CD4-positive, alpha-beta memory T cell (primary cell): ENCODE measurements around the gene ACAD9. TPM values are rescaled to one million over a fixed set of nuclear protein-coding genes. Genes with fewer than 3 reads are reported as not detected.

Source experiments
- CTCF ChIA-PET: fragments of 350-600 bp; sonication (Branson Sonifier 250); formaldehyde crosslinking; loops from one replicate; lab custom pipeline; 2021; ENCODE audit warnings: inconsistent platforms; ENCODE audit not compliant: partially characterized antibody; lab: Charles Lee
- POLR2A ChIA-PET: fragments of 350-600 bp; sonication (Branson Sonifier 250); formaldehyde crosslinking; loops from one replicate; lab custom pipeline; 2021; ENCODE audit not compliant: partially characterized antibody; lab: Charles Lee
- DNase-seq, 5 donors: peaks; one replicate each; pipeline versions ENCODE4 v3.0.0 to v3.0.0-alpha.2; 2020 to 2022; ENCODE audit warnings: mixed read lengths in 1 of 5
- H3K27ac ChIP-seq: one replicate; pipeline ENCODE4 v1.7.0; 2013; ENCODE audit warnings: low read depth, low read length
- H3K27me3 ChIP-seq: 2 replicates; pipeline ENCODE4 v1.7.0; 2013; ENCODE audit warnings: mild to moderate bottlenecking, low read length, moderate library complexity; ENCODE audit not compliant: insufficient read depth
- H3K36me3 ChIP-seq: 2 replicates; pipeline ENCODE4 v1.7.0; 2013; ENCODE audit warnings: mild to moderate bottlenecking, low read length, moderate library complexity; ENCODE audit not compliant: insufficient read depth
- H3K4me1 ChIP-seq: 2 replicates; pipeline ENCODE4 v1.7.0; 2013; ENCODE audit warnings: mild to moderate bottlenecking, low read length, moderate library complexity; ENCODE audit not compliant: insufficient read depth
- H3K4me3 ChIP-seq, 2 donors: one replicate each; pipeline ENCODE4 v1.7.0; 2013; ENCODE audit warnings: low read length in 2 of 2, mild to moderate bottlenecking in 1 of 2
- H3K9me3 ChIP-seq, 2 donors: one replicate each; pipeline ENCODE4 v1.7.0; 2013; ENCODE audit warnings: low read length in 2 of 2, control low read depth in 1 of 2; ENCODE audit not compliant: control insufficient read depth in 1 of 2
- H3K27ac Mint-ChIP-seq, 7 donors: one replicate each; pipeline ENCODE4 v1.8.0; 2020 to 2021; ENCODE audit warnings: mixed read lengths in 7 of 7, mild to moderate bottlenecking in 6 of 7, inconsistent platforms in 3 of 7, moderate library complexity in 3 of 7
- H3K27me3 Mint-ChIP-seq, 2 donors: one replicate each; pipeline ENCODE4 v1.8.0; 2020 to 2021; ENCODE audit warnings: mixed read lengths in 2 of 2
- H3K36me3 Mint-ChIP-seq, 2 donors: one replicate each; pipeline ENCODE4 v1.8.0; 2020 to 2021; ENCODE audit warnings: mixed read lengths in 2 of 2, inconsistent platforms in 1 of 2, mild to moderate bottlenecking in 1 of 2
- H3K4me1 Mint-ChIP-seq, 4 donors: one replicate each; pipeline ENCODE4 v1.8.0; 2020 to 2021; ENCODE audit warnings: mixed read lengths in 4 of 4, mild to moderate bottlenecking in 1 of 4
- H3K4me3 Mint-ChIP-seq, 8 donors: one replicate each; pipeline ENCODE4 v1.8.0; 2020 to 2021; ENCODE audit warnings: mixed read lengths in 8 of 8, mild to moderate bottlenecking in 7 of 8, moderate library complexity in 6 of 8, inconsistent platforms in 3 of 8
- H3K9me3 Mint-ChIP-seq, 8 donors: one replicate each; pipeline ENCODE4 v1.8.0; 2020 to 2021; ENCODE audit warnings: mixed read lengths in 8 of 8, mild to moderate bottlenecking in 5 of 8, inconsistent platforms in 3 of 8, moderate library complexity in 1 of 8
- intact Hi-C: fragments of 100-400 bp; cut with micrococcal nuclease; formaldehyde crosslinking; loops from one replicate; pipeline ENCODE4 v1.15.1; 2023
- polyA plus RNA-seq, 2 donors: library from polyadenylated mRNA; unstranded; fragments of 300-500 nt; fragmentation: Illumina TruSeq; gene quantifications; one replicate each; pipeline ENCODE4 v1.2.3, GENCODE V29; 2021
- total RNA-seq, 2 experiments: library from RNA; stranded (reverse); gene quantifications; one replicate each; pipeline ENCODE4 v1.2.3, GENCODE V29; 2021

The ACAD9 gene
- total and polyA plus RNA-seq, 4 experiments from 2014 or later = 12.9 to 62.2 (median 37.8) TPM

GRCh38 chr3:128884992-128885391, 5.6 kb downstream of the ACAD9 start:
- ChIA-PET POLR2A (no interaction called here), CTCF (interaction anchor here (0.9 to 1.7 kb wide), 3 partner anchors 10 to 204 kb away, joined by 3 to 4 read pairs (median 3); no protein-coding TSS in a partner anchor)
- no peaks in the 10 kb centered on the region for H3K27me3 Mint-ChIP-seq
- Histone ChIP-seq H3K27me3 (no peaks in the 10 kb centered on the region), H3K4me1 (peaks cover 21% of the 10 kb centered on the region), H3K27ac (no peak overlapping the region), H3K36me3 (peaks cover 5% of the 10 kb centered on the region), H3K9me3 (no peaks in the 10 kb centered on the region), H3K4me3 (no peak overlapping the region)
- H3K27ac Mint-ChIP-seq = peak overlapping the region in 3 of 7 donors; percentile 41 to 74 (median 74)
- no peak for DNase-seq
- H3K4me3 Mint-ChIP-seq = no peak overlapping the region
- peaks cover 22 to 42% (median 35%) of the 10 kb centered on the region in 4 donors for H3K4me1 Mint-ChIP-seq
- intact Hi-C loops = no loop called here
- no peaks in the 10 kb centered on the region for H3K9me3 Mint-ChIP-seq
- peaks cover 0 to 36% of the 10 kb centered on the region in 2 donors for H3K36me3 Mint-ChIP-seq

- CTCF ChIA-PET = interaction anchor here (1.2 to 1.4 kb wide), 2 partner anchors 14 to 81 kb away, joined by 3 read pairs; no protein-coding TSS in a partner anchor
- Mint-ChIP-seq H3K4me1 (peaks cover under 1 to 4% (median 2%) of the 10 kb centered on the region in 4 donors), H3K36me3 (peaks cover 10 to 32% of the 10 kb centered on the region in 2 donors)
Observed at GRCh38 chr3:128889139-128889894, 9.9 kb downstream of the ACAD9 start.

GRCh38 chr3:128895843-128896697, 16.6 kb downstream of the ACAD9 start:
- no peaks in the 10 kb centered on the region for H3K27me3 ChIP-seq
- H3K36me3 ChIP-seq = peaks cover 56% of the 10 kb centered on the region
- no peaks in the 10 kb centered on the region for H3K9me3 ChIP-seq
- no peaks in the 10 kb centered on the region for H3K27me3 Mint-ChIP-seq
- peak overlapping the region in 2 of 7 donors; percentile 18 to 32 for H3K27ac Mint-ChIP-seq
- no peak overlapping the region for H3K27ac ChIP-seq
- intact Hi-C loops = no loop called here
- H3K9me3 Mint-ChIP-seq = no peaks in the 10 kb centered on the region
- H3K36me3 Mint-ChIP-seq = peaks cover 60 to 69% of the 10 kb centered on the region in 2 donors
- H3K4me3 ChIP-seq = no peak overlapping the region
- H3K4me1 ChIP-seq = no peaks in the 10 kb centered on the region
- CTCF ChIA-PET = no interaction called here
- POLR2A ChIA-PET = no interaction called here
- no peak overlapping the region for H3K4me3 Mint-ChIP-seq
- DNase-seq = no peak
- H3K4me1 Mint-ChIP-seq = peaks cover 0 to 3% (median under 1%) of the 10 kb centered on the region in 4 donors

More at GRCh38 chr3:128889139-128889894, 9.9 kb downstream of the ACAD9 start:
- no peaks in the 10 kb centered on the region for H3K27me3 ChIP-seq
- H3K4me3 Mint-ChIP-seq = no peak overlapping the region
- H3K36me3 ChIP-seq = peaks cover 15% of the 10 kb centered on the region
- H3K9me3 Mint-ChIP-seq = no peaks in the 10 kb centered on the region
- DNase-seq = no peak
- H3K27me3 Mint-ChIP-seq = no peaks in the 10 kb centered on the region
- intact Hi-C loops = no loop called here
- no peaks in the 10 kb centered on the region for H3K4me1 ChIP-seq
- H3K4me3 ChIP-seq = no peak overlapping the region
- H3K27ac Mint-ChIP-seq = peak overlapping the region in 1 of 7 donors; percentile 57
- H3K9me3 ChIP-seq = no peaks in the 10 kb centered on the region
- H3K27ac ChIP-seq = no peak overlapping the region
- POLR2A ChIA-PET = interaction anchor here (1.0 kb wide), 1 partner anchor 11 kb away, joined by 4 read pairs; no protein-coding TSS in a partner anchor

GRCh38 chr3:128902426-128902825, 23.0 kb downstream of the ACAD9 start:
- peaks cover 55 to 71% of the 10 kb centered on the region in 2 donors for H3K36me3 Mint-ChIP-seq
- POLR2A ChIA-PET = no interaction called here
- no peak overlapping the region for H3K4me3 Mint-ChIP-seq
- Histone ChIP-seq H3K36me3 (peaks cover 66% of the 10 kb centered on the region), H3K4me3 (no peak overlapping the region), H3K9me3 (no peaks in the 10 kb centered on the region), H3K4me1 (no peaks in the 10 kb centered on the region), H3K27me3 (no peaks in the 10 kb centered on the region), H3K27ac (no peak overlapping the region)
- intact Hi-C loops = no loop called here
- H3K9me3 Mint-ChIP-seq = no peaks in the 10 kb centered on the region
- DNase-seq = no peak
- H3K4me1 Mint-ChIP-seq = no peaks in the 10 kb centered on the region
- H3K27ac Mint-ChIP-seq = no peak overlapping the region
- CTCF ChIA-PET = interaction anchor here (0.8 kb wide), 1 partner anchor 8 kb away, joined by 4 read pairs; no protein-coding TSS in a partner anchor
- no peaks in the 10 kb centered on the region for H3K27me3 Mint-ChIP-seq

GRCh38 chr3:128903501-128903900, 24.1 kb downstream of the ACAD9 start:
- no peak overlapping the region for H3K27ac ChIP-seq
- CTCF ChIA-PET = no interaction called here
- intact Hi-C loops = no loop called here
- H3K4me1 ChIP-seq = no peaks in the 10 kb centered on the region
- Mint-ChIP-seq H3K36me3 (peaks cover 52 to 67% of the 10 kb centered on the region in 2 donors), H3K27ac (no peak overlapping the region), H3K9me3 (no peaks in the 10 kb centered on the region), H3K4me3 (no peak overlapping the region), H3K27me3 (no peaks in the 10 kb centered on the region), H3K4me1 (no peaks in the 10 kb centered on the region)
- no peaks in the 10 kb centered on the region for H3K9me3 ChIP-seq
- H3K4me3 ChIP-seq = no peak overlapping the region
- POLR2A ChIA-PET = no interaction called here
- H3K36me3 ChIP-seq = peaks cover 66% of the 10 kb centered on the region
- no peaks in the 10 kb centered on the region for H3K27me3 ChIP-seq
- no peak for DNase-seq

DNA sequence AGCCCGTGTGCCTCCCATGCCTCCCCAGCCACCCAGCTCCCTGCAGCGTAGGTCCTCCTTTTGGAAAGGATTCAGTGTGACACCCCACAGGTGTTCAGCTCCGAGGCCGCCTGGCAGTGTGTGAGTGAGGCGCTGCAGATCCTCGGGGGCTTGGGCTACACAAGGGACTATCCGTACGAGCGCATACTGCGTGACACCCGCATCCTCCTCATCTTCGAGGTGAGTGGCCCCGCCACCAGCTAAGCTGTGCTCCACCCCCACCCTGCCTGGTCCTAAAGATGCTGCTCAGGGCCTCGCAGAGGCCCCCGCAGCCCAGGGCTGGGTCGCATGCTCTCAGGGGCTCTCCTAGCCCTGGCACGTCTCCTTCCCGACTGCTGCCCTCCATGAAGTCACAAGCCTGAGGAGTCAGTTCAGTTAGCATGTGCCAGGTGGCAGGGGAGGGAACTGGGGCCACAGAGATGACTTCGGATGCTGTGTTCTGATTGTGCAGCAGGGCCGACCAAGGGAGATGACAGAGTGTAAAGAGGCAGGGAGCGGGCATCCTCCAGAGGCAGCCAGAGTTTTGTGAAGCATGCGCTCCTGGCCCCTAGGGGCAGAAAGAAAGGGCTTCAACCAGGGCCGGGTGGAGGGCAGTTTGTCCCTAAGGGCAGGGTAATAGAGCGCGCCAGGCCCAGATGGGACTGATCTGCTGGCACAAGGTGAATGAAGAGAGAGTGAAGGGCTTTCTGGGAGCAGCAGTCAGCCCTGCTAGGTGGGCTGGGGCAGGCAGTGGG, 26.8 kb downstream of the ACAD9 start:
- no peaks in the 10 kb centered on the region for H3K27me3 Mint-ChIP-seq
- intact Hi-C loops = no loop called here
- H3K4me1 ChIP-seq = no peaks in the 10 kb centered on the region
- no peak overlapping the region for H3K4me3 Mint-ChIP-seq
- DNase-seq = no peak
- ChIA-PET CTCF (no interaction called here), POLR2A (no interaction called here)
- no peak overlapping the region for H3K27ac Mint-ChIP-seq
- no peaks in the 10 kb centered on the region for H3K27me3 ChIP-seq
- no peaks in the 10 kb centered on the region for H3K4me1 Mint-ChIP-seq
- no peaks in the 10 kb centered on the region for H3K9me3 ChIP-seq
- no peak overlapping the region for H3K4me3 ChIP-seq
- no peaks in the 10 kb centered on the region for H3K9me3 Mint-ChIP-seq
- H3K27ac ChIP-seq = no peak overlapping the region
- H3K36me3 ChIP-seq = peaks cover 62% of the 10 kb centered on the region
- peaks cover 31 to 60% of the 10 kb centered on the region in 2 donors for H3K36me3 Mint-ChIP-seq
